Coronary artery (tissue), 2 donors: ENCODE data around the gene ARV1.

ENCODE experiments used
- DNase-seq: peaks from one replicate; pipeline ENCODE4 v3.0.0-alpha.2; 2017; ENCODE audit warnings: low spot score
- H3K27ac ChIP-seq, 2 donors: fragments of 200-600 bp; sonication (generic); one replicate each; pipeline ENCODE4 v1.5.1; 2016 to 2019
- H3K4me3 ChIP-seq: fragments of 200-600 bp; sonication (generic); 2 replicates; pipeline ENCODE4 v1.5.1; 2016; ENCODE audit warnings: mild to moderate bottlenecking, moderate library complexity
- CTCF ChIP-seq: fragments of 200-600 bp; sonication (generic); IDR thresholded peaks from one replicate; pipeline ENCODE4 v1.5.1; 2019; ENCODE audit warnings: antibody characterized with exemption

The ARV1 gene

GRCh38 chr1:230958370-230958769, 20.5 kb upstream of the ARV1 start:
- no peak for TF ChIP-seq CTCF
- no peak overlapping the region for H3K27ac ChIP-seq
- no peak for DNase-seq
- no peak overlapping the region for H3K4me3 ChIP-seq

- Histone ChIP-seq H3K27ac (no peak overlapping the region), H3K4me3 (no peak overlapping the region)
- no peak for TF ChIP-seq CTCF
- no peak for DNase-seq
These were observed 14.0 kb upstream of the ARV1 start for GRCh38 chr1:230964896-230965295.

GRCh38 chr1:230965535-230965934, 13.4 kb upstream of the ARV1 start:
- no peak overlapping the region for H3K27ac ChIP-seq
- H3K4me3 ChIP-seq, result no peak overlapping the region
- no peak for DNase-seq
- TF ChIP-seq CTCF, result no peak

GRCh38 chr1:230966358-230966873, 12.5 kb upstream of the ARV1 start:
- H3K27ac ChIP-seq, result no peak overlapping the region
- no peak for TF ChIP-seq CTCF
- H3K4me3 ChIP-seq, result no peak overlapping the region

GRCh38 chr1:230970432-230970831, 8.5 kb upstream of the ARV1 start:
- Histone ChIP-seq H3K27ac (no peak overlapping the region), H3K4me3 (no peak overlapping the region)
- no peak for TF ChIP-seq CTCF
- DNase-seq, result no peak

More at GRCh38 chr1:230966358-230966873, 12.5 kb upstream of the ARV1 start:
- DNase-seq, result no peak

- no peak for TF ChIP-seq CTCF
- Histone ChIP-seq H3K4me3 (no peak overlapping the region), H3K27ac (no peak overlapping the region)
- DNase-seq, result no peak
These were observed 7.1 kb upstream of the ARV1 start for GRCh38 chr1:230971771-230972170.

GRCh38 chr1:230972855-230973271, 6.0 kb upstream of the ARV1 start:
- Histone ChIP-seq H3K4me3 (no peak overlapping the region), H3K27ac (no peak overlapping the region)
- no peak for TF ChIP-seq CTCF
- DNase-seq, result no peak
